H9 (cell line): ENCODE measurements around the gene NINJ1. TPM values are rescaled to one million over a fixed set of nuclear protein-coding genes. Genes with fewer than 3 reads are reported as not detected.

ENCODE experiments used
- DNase-seq: peaks from one replicate; pipeline ENCODE4 v3.0.0-alpha.2; 2017
- H2AFZ ChIP-seq: one replicate; pipeline ENCODE4 v1.6.1; 2013; ENCODE audit warnings: mild to moderate bottlenecking, low read length, control low read depth, moderate library complexity
- H2AK5ac ChIP-seq: 2 replicates; pipeline ENCODE4 v1.6.1; 2013; ENCODE audit warnings: low read length, control low read depth, mixed read lengths; ENCODE audit not compliant: insufficient read length
- H2BK120ac ChIP-seq: one replicate; pipeline ENCODE4 v1.6.1; 2013; ENCODE audit warnings: low read depth, mild to moderate bottlenecking, low read length, control low read depth, inconsistent platforms; ENCODE audit not compliant: poor library complexity, severe bottlenecking
- H2BK12ac ChIP-seq: 2 replicates; pipeline ENCODE4 v1.6.1; 2013; ENCODE audit warnings: low read length, control low read depth, mixed read lengths, low read depth; ENCODE audit not compliant: insufficient read length
- H2BK15ac ChIP-seq: 2 replicates; pipeline ENCODE4 v1.6.1; 2013; ENCODE audit warnings: low read depth, low read length, control low read depth
- H2BK20ac ChIP-seq: one replicate; pipeline ENCODE4 v1.6.1; 2013; ENCODE audit warnings: low read depth, mild to moderate bottlenecking, low read length, control low read depth, inconsistent platforms; ENCODE audit not compliant: poor library complexity, severe bottlenecking
- H2BK5ac ChIP-seq: 2 replicates; pipeline ENCODE4 v1.6.1; 2013; ENCODE audit warnings: low read length, control low read depth, mixed read lengths; ENCODE audit not compliant: insufficient read length
- H3K14ac ChIP-seq: 2 replicates; pipeline ENCODE4 v1.6.1; 2013; ENCODE audit warnings: low read length, control low read depth; ENCODE audit not compliant: insufficient read depth
- H3K18ac ChIP-seq: 2 replicates; pipeline ENCODE4 v1.6.1; 2013; ENCODE audit warnings: low read depth, mild to moderate bottlenecking, mixed read lengths, low read length, control low read depth; ENCODE audit not compliant: insufficient read length
- H3K23ac ChIP-seq: 2 replicates; pipeline ENCODE4 v1.6.1; 2013; ENCODE audit warnings: low read length, control low read depth, mixed read lengths, low read depth; ENCODE audit not compliant: insufficient read length
- H3K23me2 ChIP-seq: 2 replicates; pipeline ENCODE4 v1.6.1; 2013; ENCODE audit warnings: low read depth, mild to moderate bottlenecking, mixed read lengths, low read length, control low read depth; ENCODE audit not compliant: insufficient read length, poor library complexity, severe bottlenecking
- H3K27ac ChIP-seq: 2 replicates; pipeline ENCODE4 v1.5.1; 2013; ENCODE audit warnings: low read length, control low read depth, mixed read lengths, low read depth; ENCODE audit not compliant: insufficient read length
- H3K27me3 ChIP-seq: 2 replicates; pipeline ENCODE4 v1.6.1; 2013; ENCODE audit warnings: low read length, control low read depth, inconsistent platforms; ENCODE audit not compliant: insufficient read depth
- H3K4ac ChIP-seq: 2 replicates; pipeline ENCODE4 v1.6.1; 2013; ENCODE audit warnings: low read depth, mild to moderate bottlenecking, control low read depth, inconsistent platforms, low read length, moderate library complexity
- H3K4me1 ChIP-seq: 2 replicates; pipeline ENCODE4 v1.6.1; 2013; ENCODE audit warnings: low read length, control low read depth, inconsistent platforms; ENCODE audit not compliant: insufficient read depth
- H3K4me2 ChIP-seq: 2 replicates; pipeline ENCODE4 v1.6.1; 2013; ENCODE audit warnings: low read length, control low read depth, mixed read lengths; ENCODE audit not compliant: insufficient read length, insufficient read depth
- H3K56ac ChIP-seq: 2 replicates; pipeline ENCODE4 v1.6.1; 2013; ENCODE audit warnings: low read depth, mild to moderate bottlenecking, mixed read lengths, low read length, control low read depth; ENCODE audit not compliant: insufficient read length
- H3K79me1 ChIP-seq: 2 replicates; pipeline ENCODE4 v1.6.1; 2013; ENCODE audit warnings: low read depth, mild to moderate bottlenecking, moderate library complexity, low read length, control low read depth, inconsistent platforms; ENCODE audit not compliant: insufficient read depth, poor library complexity, severe bottlenecking
- H3K79me2 ChIP-seq: 2 replicates; pipeline ENCODE4 v1.6.1; 2013; ENCODE audit warnings: low read length, control low read depth, inconsistent platforms; ENCODE audit not compliant: insufficient read depth
- H3K9ac ChIP-seq: 2 replicates; pipeline ENCODE4 v1.6.1; 2013; ENCODE audit warnings: low read length, control low read depth, mixed read lengths; ENCODE audit not compliant: insufficient read length; ENCODE audit errors: extremely low read depth
- H3K9me3 ChIP-seq: one replicate; pipeline ENCODE4 v1.6.1; 2013; ENCODE audit warnings: low read depth, low read length, inconsistent platforms; ENCODE audit not compliant: control insufficient read depth
- H3T11ph ChIP-seq: one replicate; pipeline ENCODE4 v1.6.1; 2013; ENCODE audit warnings: mild to moderate bottlenecking, low read length, control low read depth, inconsistent platforms
- H4K20me1 ChIP-seq: one replicate; pipeline ENCODE4 v1.6.1; 2013; ENCODE audit not compliant: control insufficient read depth, insufficient read length, insufficient read depth
- H4K5ac ChIP-seq: 2 replicates; pipeline ENCODE4 v1.6.1; 2013; ENCODE audit warnings: low read depth, mild to moderate bottlenecking, mixed read lengths, low read length, control low read depth; ENCODE audit not compliant: insufficient read length
- H4K8ac ChIP-seq: replicated peaks from 2 replicates; pipeline ENCODE4 v1.6.1; 2013; ENCODE audit warnings: low read length, control low read depth, mixed read lengths, low read depth; ENCODE audit not compliant: insufficient read length
- H4K91ac ChIP-seq: 2 replicates; pipeline ENCODE4 v1.6.1; 2013; ENCODE audit warnings: low read depth, mild to moderate bottlenecking, moderate library complexity, mixed read lengths, low read length, control low read depth; ENCODE audit not compliant: insufficient read length
- H3K27ac Mint-ChIP-seq, 3 experiments: 2 replicates in 2 of 3; 3 replicates in 1 of 3; pipeline ENCODE4 v1.8.0; 2020 to 2021; ENCODE audit warnings: mixed read lengths in 3 of 3, mild to moderate bottlenecking in 1 of 3, moderate library complexity in 1 of 3
- H3K27me3 Mint-ChIP-seq: 2 replicates; pipeline ENCODE4 v1.8.0; 2021; ENCODE audit warnings: low read depth, mild to moderate bottlenecking, moderate library complexity, mixed read lengths
- H3K36me3 Mint-ChIP-seq, 3 experiments: 2 replicates in 2 of 3; 3 replicates in 1 of 3; pipeline ENCODE4 v1.8.0; 2020 to 2021; ENCODE audit warnings: low read depth in 3 of 3, mixed read lengths in 3 of 3; ENCODE audit not compliant: insufficient read depth in 1 of 3
- H3K4me1 Mint-ChIP-seq, 2 experiments: 2 replicates each; pipeline ENCODE4 v1.8.0; 2020; ENCODE audit warnings: mixed read lengths in 2 of 2
- H3K4me3 Mint-ChIP-seq, 2 experiments: 2 replicates in 1 of 2; 3 replicates in 1 of 2; pipeline ENCODE4 v1.8.0; 2020 to 2021; ENCODE audit warnings: mild to moderate bottlenecking in 2 of 2, mixed read lengths in 2 of 2, moderate library complexity in 1 of 2
- H3K9me3 Mint-ChIP-seq, 2 experiments: 2 replicates in 1 of 2; 3 replicates in 1 of 2; pipeline ENCODE4 v1.8.0; 2020; ENCODE audit warnings: mild to moderate bottlenecking in 2 of 2, mixed read lengths in 2 of 2, moderate library complexity in 1 of 2
- WGBS: extraction: QIAGEN DNeasy Blood & Tissue Kit; methylation state at CpG from one replicate; pipeline ENCODE4 v1.1.7; 2013; ENCODE audit warnings: missing lambda C conversion rate, low lambda C conversion rate, mixed read lengths; ENCODE audit not compliant: insufficient read length; ENCODE audit errors: extremely low coverage; 5-methylcytosine and 5-hydroxymethylcytosine counted together
- total RNA-seq: library from RNA; stranded (reverse); gene quantifications from 2 replicates; pipeline ENCODE4 v1.2.1, GENCODE V29; 2021
- TF ChIP-seq, protein P1 (sequence below): fragments of 200-600 bp; sonication (generic); conservative IDR thresholded peaks from 3 replicates; pipeline ENCODE4 v1.8.0; 2021; ENCODE audit warnings: antibody characterized with exemption, mild to moderate bottlenecking

The NINJ1 gene
- total RNA-seq, 1 experiment from 2014 or later: 28.9 TPM

DNA sequence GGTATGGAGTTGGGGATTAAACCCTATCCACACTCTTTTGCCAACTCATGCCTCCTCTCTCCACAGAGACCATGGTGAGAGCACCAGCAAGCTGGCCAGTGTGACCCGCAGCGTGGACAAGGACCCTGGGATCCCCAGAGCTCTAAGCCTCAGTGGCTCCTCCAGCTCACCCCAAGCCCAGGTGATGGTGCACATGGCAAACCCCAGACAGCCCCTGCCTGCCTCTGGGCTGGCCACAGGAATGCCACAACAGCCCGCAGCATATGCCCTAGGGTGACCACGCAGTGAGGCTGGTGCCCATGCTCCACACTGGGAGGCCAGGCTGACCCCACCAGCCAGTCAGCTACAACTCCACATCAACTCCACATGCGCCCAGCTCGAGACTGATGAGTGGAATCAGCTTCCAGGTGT is 49.6 kb downstream of the NINJ1 start:
- no CpG with 5 or more reads among the region's 6 CpGs for WGBS
- H3K56ac ChIP-seq: no peak overlapping the region
- no peak overlapping the region for H3K4me2 ChIP-seq
- no peak overlapping the region for H3K4me3 Mint-ChIP-seq
- H3K9ac ChIP-seq: no peak overlapping the region
- H2BK20ac ChIP-seq: no peak overlapping the region
- H3K27ac Mint-ChIP-seq: no peak overlapping the region
- no peak overlapping the region for H3K4ac ChIP-seq
- H3K23me2 ChIP-seq: no peaks in the 10 kb centered on the region
- no peak overlapping the region for H4K91ac ChIP-seq
- H4K8ac ChIP-seq: no peak overlapping the region
- no peak overlapping the region for H2BK12ac ChIP-seq
- H3K79me2 ChIP-seq: no peaks in the 10 kb centered on the region
- H2BK15ac ChIP-seq: no peak overlapping the region
- peaks cover 11 to 17% (median 16%) of the 10 kb centered on the region in 3 experiments for H3K36me3 Mint-ChIP-seq
- H4K5ac ChIP-seq: no peak overlapping the region
- peaks cover 6 to 9% of the 10 kb centered on the region in 2 experiments; a peak in 4 of 5 replicates for H3K9me3 Mint-ChIP-seq
- no peak for DNase-seq
- 0 out of 4 replicates have a peak, but pooled peaks cover 2 to 3% of the 10 kb centered on the region in 2 experiments for H3K4me1 Mint-ChIP-seq
- TF ChIP-seq, protein P1, sequence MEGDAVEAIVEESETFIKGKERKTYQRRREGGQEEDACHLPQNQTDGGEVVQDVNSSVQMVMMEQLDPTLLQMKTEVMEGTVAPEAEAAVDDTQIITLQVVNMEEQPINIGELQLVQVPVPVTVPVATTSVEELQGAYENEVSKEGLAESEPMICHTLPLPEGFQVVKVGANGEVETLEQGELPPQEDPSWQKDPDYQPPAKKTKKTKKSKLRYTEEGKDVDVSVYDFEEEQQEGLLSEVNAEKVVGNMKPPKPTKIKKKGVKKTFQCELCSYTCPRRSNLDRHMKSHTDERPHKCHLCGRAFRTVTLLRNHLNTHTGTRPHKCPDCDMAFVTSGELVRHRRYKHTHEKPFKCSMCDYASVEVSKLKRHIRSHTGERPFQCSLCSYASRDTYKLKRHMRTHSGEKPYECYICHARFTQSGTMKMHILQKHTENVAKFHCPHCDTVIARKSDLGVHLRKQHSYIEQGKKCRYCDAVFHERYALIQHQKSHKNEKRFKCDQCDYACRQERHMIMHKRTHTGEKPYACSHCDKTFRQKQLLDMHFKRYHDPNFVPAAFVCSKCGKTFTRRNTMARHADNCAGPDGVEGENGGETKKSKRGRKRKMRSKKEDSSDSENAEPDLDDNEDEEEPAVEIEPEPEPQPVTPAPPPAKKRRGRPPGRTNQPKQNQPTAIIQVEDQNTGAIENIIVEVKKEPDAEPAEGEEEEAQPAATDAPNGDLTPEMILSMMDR: no peak
- no peak overlapping the region for H3T11ph ChIP-seq
- no peak overlapping the region for H2BK5ac ChIP-seq
- no peaks in the 10 kb centered on the region for H3K4me1 ChIP-seq
- H4K20me1 ChIP-seq: no peaks in the 10 kb centered on the region
- no peaks in the 10 kb centered on the region for H3K79me1 ChIP-seq
- H3K14ac ChIP-seq: no peak overlapping the region
- H2BK120ac ChIP-seq: no peak overlapping the region
- no peak overlapping the region for H3K18ac ChIP-seq
- H2AFZ ChIP-seq: no peak overlapping the region
- H3K27me3 ChIP-seq: no peaks in the 10 kb centered on the region
- no peak overlapping the region for H3K27ac ChIP-seq
- H2AK5ac ChIP-seq: no peak overlapping the region
- no peaks in the 10 kb centered on the region for H3K27me3 Mint-ChIP-seq
- H3K9me3 ChIP-seq: no peaks in the 10 kb centered on the region
- H3K23ac ChIP-seq: no peak overlapping the region
